MM.1S (cell line): ENCODE data around the gene HEBP2.

Source experiments
- EZH2phosphoT487 ChIP-seq: fragments of 300-600 bp; sonication (generic); IDR thresholded peaks from 2 replicates; pipeline ENCODE4 v1.6.1; 2018; ENCODE audit warnings: antibody characterized with exemption, low read length
- TF ChIP-seq, protein P1 (sequence below): fragments of 300-600 bp; sonication (generic); IDR thresholded peaks from 2 replicates; pipeline ENCODE4 v1.5.1; 2016; ENCODE audit warnings: antibody characterized with exemption, low read length, mixed read lengths

DNA sequence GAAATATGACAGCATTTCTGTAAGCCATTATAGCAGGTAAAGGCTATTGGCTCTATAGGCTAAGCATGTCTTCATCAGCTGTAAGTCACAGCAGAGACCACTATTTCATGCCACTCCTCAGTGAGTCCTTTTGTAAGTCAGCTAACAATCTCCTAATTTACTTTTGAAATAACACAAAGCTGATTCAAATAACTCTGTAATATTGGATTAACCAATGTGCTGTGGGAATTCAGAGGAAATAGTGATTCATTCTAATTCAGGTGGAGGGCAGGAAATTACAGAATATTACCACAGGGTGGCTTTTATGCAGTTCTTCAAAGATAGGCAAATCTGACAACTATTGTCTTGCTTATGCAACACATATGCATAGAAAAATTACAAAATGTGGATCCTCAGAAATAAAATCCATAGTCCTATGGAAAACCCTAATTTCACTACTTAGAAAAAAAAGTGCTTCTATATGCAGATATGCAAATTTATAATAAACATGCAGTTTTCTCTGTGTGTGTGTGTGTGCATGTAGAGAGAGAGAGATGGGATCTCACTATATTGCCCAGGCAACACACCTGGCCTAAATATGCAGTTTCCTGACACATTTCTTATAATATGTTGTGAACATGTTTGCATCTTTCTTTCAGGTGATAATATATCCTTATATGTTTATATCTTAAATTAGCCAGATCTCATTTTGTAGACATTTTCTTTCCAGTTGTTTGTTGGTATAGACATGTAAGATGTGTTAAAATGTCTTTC is 31.1 kb upstream of the HEBP2 start:
- TF ChIP-seq, protein P1, sequence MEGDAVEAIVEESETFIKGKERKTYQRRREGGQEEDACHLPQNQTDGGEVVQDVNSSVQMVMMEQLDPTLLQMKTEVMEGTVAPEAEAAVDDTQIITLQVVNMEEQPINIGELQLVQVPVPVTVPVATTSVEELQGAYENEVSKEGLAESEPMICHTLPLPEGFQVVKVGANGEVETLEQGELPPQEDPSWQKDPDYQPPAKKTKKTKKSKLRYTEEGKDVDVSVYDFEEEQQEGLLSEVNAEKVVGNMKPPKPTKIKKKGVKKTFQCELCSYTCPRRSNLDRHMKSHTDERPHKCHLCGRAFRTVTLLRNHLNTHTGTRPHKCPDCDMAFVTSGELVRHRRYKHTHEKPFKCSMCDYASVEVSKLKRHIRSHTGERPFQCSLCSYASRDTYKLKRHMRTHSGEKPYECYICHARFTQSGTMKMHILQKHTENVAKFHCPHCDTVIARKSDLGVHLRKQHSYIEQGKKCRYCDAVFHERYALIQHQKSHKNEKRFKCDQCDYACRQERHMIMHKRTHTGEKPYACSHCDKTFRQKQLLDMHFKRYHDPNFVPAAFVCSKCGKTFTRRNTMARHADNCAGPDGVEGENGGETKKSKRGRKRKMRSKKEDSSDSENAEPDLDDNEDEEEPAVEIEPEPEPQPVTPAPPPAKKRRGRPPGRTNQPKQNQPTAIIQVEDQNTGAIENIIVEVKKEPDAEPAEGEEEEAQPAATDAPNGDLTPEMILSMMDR, result no peak
- TF ChIP-seq EZH2phosphoT487, result no peak
